HUES64 (cell line): ENCODE data around the gene KLHL20. TPM values are rescaled to one million over a fixed set of nuclear protein-coding genes. Genes with fewer than 3 reads are reported as not detected.
"Not testable (repeated sequence)": the region's sequence is repeated elsewhere in the genome, so short reads cannot be mapped to it uniquely, and the experiment has no call there.

Experiments
- H3K27ac ChIP-seq: 2 replicates; pipeline ENCODE4 v1.7.0; 2013; ENCODE audit warnings: low read depth, low read length, inconsistent platforms
- H3K27me3 ChIP-seq: 2 replicates; pipeline ENCODE4 v1.6.1; 2013; ENCODE audit warnings: mild to moderate bottlenecking, low read length; ENCODE audit not compliant: insufficient read depth
- H3K36me3 ChIP-seq: 2 replicates; pipeline ENCODE4 v1.6.1; 2013; ENCODE audit warnings: mild to moderate bottlenecking, low read length; ENCODE audit not compliant: insufficient read depth
- H3K4me1 ChIP-seq: 2 replicates; pipeline ENCODE4 v1.6.1; 2013; ENCODE audit warnings: mild to moderate bottlenecking, low read length, moderate library complexity; ENCODE audit not compliant: insufficient read depth
- H3K4me3 ChIP-seq: 2 replicates; pipeline ENCODE4 v1.5.1; 2013; ENCODE audit warnings: mild to moderate bottlenecking, low read length, moderate library complexity
- H3K9ac ChIP-seq: 2 replicates; pipeline ENCODE4 v1.6.1; 2013; ENCODE audit warnings: mild to moderate bottlenecking, low read depth, low read length
- H3K9me3 ChIP-seq: 2 replicates; pipeline ENCODE4 v1.6.1; 2013; ENCODE audit warnings: low read depth, low read length; ENCODE audit not compliant: insufficient read depth
- WGBS: fragments of 150-250, 120-280 bp; methylation state at CpG from one replicate; pipeline ENCODE4 v1.1.7; 2013; ENCODE audit warnings: missing lambda C conversion rate; 5-methylcytosine and 5-hydroxymethylcytosine counted together
- polyA plus RNA-seq, 2 experiments: library from polyadenylated mRNA; stranded (reverse); fragments of 50-300 nt; gene quantifications; one replicate each; pipeline ENCODE4 v1.2.3, GENCODE V29; 2013

The KLHL20 gene, protein sequence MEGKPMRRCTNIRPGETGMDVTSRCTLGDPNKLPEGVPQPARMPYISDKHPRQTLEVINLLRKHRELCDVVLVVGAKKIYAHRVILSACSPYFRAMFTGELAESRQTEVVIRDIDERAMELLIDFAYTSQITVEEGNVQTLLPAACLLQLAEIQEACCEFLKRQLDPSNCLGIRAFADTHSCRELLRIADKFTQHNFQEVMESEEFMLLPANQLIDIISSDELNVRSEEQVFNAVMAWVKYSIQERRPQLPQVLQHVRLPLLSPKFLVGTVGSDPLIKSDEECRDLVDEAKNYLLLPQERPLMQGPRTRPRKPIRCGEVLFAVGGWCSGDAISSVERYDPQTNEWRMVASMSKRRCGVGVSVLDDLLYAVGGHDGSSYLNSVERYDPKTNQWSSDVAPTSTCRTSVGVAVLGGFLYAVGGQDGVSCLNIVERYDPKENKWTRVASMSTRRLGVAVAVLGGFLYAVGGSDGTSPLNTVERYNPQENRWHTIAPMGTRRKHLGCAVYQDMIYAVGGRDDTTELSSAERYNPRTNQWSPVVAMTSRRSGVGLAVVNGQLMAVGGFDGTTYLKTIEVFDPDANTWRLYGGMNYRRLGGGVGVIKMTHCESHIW
- 8.9 TPM for polyA plus RNA-seq (2013, experiment 1 of 2)
- 8.1 TPM for polyA plus RNA-seq (2013, experiment 2 of 2)

- peak within 1 kb of the TSS; percentile 81 for H3K9ac ChIP-seq
- peaks cover 2% of the 10 kb centered on the region; the same call in 1 of the 2 replicates for H3K9me3 ChIP-seq
- peaks cover 10% of the 10 kb centered on the region; the same call in 1 of the 2 replicates for H3K4me1 ChIP-seq
- H3K27me3 ChIP-seq, result peaks cover 35% of the 10 kb centered on the region
- peak within 1 kb of the TSS; percentile 4; the same call in 1 of the 2 replicates for H3K27ac ChIP-seq
- no peaks in the 10 kb centered on the region for H3K36me3 ChIP-seq
- peak within 1 kb of the TSS; percentile 93 for H3K4me3 ChIP-seq
- 2% methylated on average over 43 of the region's 43 CpGs for WGBS
These were observed at the start of gene KLHL20 for GRCh38 chr1:173714759-173715537. TSS of gene KLHL20 (plus strand) at chr1:173714981. CDS start at chr1:173716044, 1,063 bp downstream.

DNA sequence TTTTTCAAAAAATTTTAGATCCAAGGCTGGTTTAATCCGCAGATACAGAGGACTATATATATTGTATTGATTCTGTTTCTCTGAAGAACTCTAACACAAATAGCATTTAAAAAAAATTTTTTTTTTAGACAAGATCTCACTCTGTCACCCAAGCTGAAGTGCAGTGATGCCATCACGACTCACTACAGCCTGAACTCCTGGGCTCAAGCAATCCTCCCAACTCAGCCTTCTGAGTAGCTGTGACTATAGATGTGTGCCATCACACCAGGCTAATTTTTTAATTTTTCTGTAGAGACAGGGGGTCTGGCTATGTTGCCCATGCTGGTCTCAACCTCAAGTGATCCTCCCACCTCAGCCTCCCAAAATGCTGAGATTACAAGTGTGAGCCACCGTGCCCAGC is 48.1 kb upstream of the KLHL20 start:
- no peaks in the 10 kb centered on the region for H3K36me3 ChIP-seq
- 98% methylated on average over 2 of the region's 3 CpGs for WGBS
- H3K4me3 ChIP-seq, result no peak overlapping the region
- H3K9ac ChIP-seq, result no peak overlapping the region
- peaks cover 10% of the 10 kb centered on the region for H3K4me1 ChIP-seq
- H3K27ac ChIP-seq, result no peak overlapping the region
- peaks cover 10% of the 10 kb centered on the region; the same call in 1 of the 2 replicates for H3K27me3 ChIP-seq
- H3K9me3 ChIP-seq, result no peaks in the 10 kb centered on the region

DNA sequence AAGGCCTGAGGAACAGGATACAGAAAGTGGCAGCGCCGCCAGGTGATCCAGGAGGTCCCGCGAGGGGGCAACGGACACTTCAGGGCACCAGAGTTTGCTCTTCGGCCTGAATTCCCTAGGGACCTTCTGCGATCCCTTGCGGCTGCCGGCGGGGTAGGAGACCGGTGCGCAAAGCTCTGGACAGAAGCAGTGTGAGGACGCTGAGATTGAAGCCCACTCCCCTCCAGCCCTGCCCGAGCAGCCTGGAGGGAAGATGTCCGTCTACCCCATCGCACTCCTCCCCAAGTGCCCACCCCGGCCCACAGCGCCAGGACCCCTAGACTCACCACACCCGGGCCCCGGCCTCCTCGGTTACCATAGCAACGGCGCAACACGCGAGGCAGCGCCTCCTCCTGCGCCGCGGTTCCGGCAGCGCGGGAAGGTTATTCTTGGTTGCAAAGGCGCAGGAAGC is 45.3 kb upstream of the KLHL20 start, which contains the start of gene ANKRD45:
TSS of gene ANKRD45 (minus strand) at position 361 of the 451 bp plus-strand sequence. CDS start 10,433 bp downstream, outside the sequence.
- peak within 1 kb of the TSS; percentile 65 for H3K4me3 ChIP-seq
- 2% methylated on average over 33 of the region's 33 CpGs for WGBS

DNA sequence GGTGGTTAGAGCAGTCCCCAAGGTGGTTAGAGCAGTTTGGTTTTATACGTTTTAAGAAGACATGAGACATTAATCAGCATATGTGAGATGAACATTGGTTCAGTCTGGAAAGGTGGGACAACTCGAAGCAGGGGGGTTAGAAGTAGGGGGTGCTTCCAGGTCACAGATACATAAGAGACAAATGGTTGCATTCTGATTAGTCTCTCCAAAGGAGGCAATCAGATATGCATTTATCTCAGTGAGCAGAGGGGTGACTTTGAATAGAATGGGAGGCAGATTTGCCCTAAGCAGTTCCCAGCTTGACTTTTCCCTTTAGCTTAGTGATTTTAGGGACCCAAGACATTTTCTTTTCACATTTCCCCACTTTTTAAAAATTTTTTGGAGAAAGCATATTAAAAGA is 40.3 kb upstream of the KLHL20 start:
- H3K4me1 ChIP-seq, H3K27me3 ChIP-seq, H3K9me3 ChIP-seq, H3K36me3 ChIP-seq, H3K4me3 ChIP-seq, H3K27ac ChIP-seq, H3K9ac ChIP-seq: not testable (repeated sequence)
- WGBS, result 93% methylated on average over 2 of the region's 2 CpGs

More for the DNA sequence above, 45.3 kb upstream of the KLHL20 start, which contains the start of gene ANKRD45:
- no peaks in the 10 kb centered on the region for H3K9me3 ChIP-seq
- H3K27ac ChIP-seq, result no peak within 1 kb of the TSS
- peak within 1 kb of the TSS; percentile 57 for H3K9ac ChIP-seq
- H3K36me3 ChIP-seq, result no peaks in the 10 kb centered on the region
- H3K27me3 ChIP-seq, result peaks cover 10% of the 10 kb centered on the region; the same call in 1 of the 2 replicates
- H3K4me1 ChIP-seq, result peaks cover 10% of the 10 kb centered on the region

GRCh38 chr1:173680152-173680551 is 34.6 kb upstream of the KLHL20 start:
- not testable (repeated sequence) for H3K9me3 ChIP-seq, H3K4me3 ChIP-seq, H3K27ac ChIP-seq, H3K36me3 ChIP-seq, H3K9ac ChIP-seq, H3K27me3 ChIP-seq
- peaks cover 15% of the 10 kb centered on the region for H3K4me1 ChIP-seq
- 98% methylated on average over 5 of the region's 5 CpGs for WGBS

DNA sequence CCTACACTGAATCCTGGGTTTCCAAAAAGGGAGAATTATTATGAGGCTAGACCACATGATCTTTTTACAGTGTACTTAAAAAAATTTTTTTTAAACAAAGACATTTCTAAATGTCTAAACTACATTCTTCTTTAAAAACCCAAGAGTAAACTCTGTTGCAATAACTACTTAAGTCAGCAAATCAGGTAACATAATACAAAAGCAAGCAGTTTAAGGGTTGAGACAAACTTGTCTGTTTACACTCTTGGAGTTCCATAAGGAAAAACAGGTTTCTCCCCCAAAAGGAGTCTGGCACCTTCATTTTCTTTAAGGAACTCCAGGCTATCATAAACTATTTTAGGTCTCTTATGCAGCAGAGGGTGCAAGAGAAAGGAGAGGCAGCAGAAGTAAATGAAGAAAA is 32.6 kb upstream of the KLHL20 start:
- no peak overlapping the region for H3K4me3 ChIP-seq
- peaks cover 21% of the 10 kb centered on the region for H3K4me1 ChIP-seq
- no peaks in the 10 kb centered on the region for H3K9me3 ChIP-seq
- H3K27me3 ChIP-seq, result no peaks in the 10 kb centered on the region
- H3K27ac ChIP-seq, result no peak overlapping the region; the same call in 1 of the 2 replicates
- peak overlapping the region; percentile 52 for H3K9ac ChIP-seq
- H3K36me3 ChIP-seq, result no peaks in the 10 kb centered on the region

- not testable (repeated sequence) for H3K27ac ChIP-seq, H3K27me3 ChIP-seq, H3K36me3 ChIP-seq, H3K9me3 ChIP-seq, H3K9ac ChIP-seq, H3K4me3 ChIP-seq
- H3K4me1 ChIP-seq, result peaks cover 32% of the 10 kb centered on the region
- 89% methylated on average over 4 of the region's 4 CpGs for WGBS
These were observed 30.9 kb upstream of the KLHL20 start for GRCh38 chr1:173683838-173684237.

GRCh38 chr1:173685121-173685520 is 29.7 kb upstream of the KLHL20 start:
- H3K4me3 ChIP-seq, H3K27ac ChIP-seq, H3K27me3 ChIP-seq, H3K9me3 ChIP-seq, H3K9ac ChIP-seq, H3K36me3 ChIP-seq: not testable (repeated sequence)
- WGBS, result 90% methylated on average over 3 of the region's 3 CpGs
- peaks cover 32% of the 10 kb centered on the region for H3K4me1 ChIP-seq

DNA sequence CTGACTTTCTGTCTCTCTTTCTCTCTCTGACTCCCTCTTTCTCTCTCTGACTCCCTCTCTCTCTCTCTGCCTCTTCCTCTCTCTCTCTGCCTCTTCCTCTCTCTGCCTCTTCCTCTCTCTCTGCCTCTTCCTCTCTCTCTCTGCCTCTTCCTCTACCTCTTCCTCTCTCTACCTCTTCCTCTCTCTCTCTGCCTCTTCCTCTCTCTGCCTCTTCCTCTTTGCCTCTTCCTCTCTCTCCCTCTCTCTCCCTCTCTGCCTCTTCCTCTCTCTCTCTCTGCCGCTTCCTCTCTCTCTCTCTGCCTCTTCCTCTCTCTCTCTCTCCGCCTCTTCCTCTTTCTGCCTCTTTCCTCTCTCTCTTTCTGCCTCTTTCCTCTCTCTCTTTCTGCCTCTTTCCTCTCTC is 26.5 kb upstream of the KLHL20 start:
- Histone ChIP-seq H3K27ac (no peak overlapping the region), H3K27me3 (no peaks in the 10 kb centered on the region), H3K4me3 (no peak overlapping the region), H3K36me3 (no peaks in the 10 kb centered on the region), H3K9ac (no peak overlapping the region), H3K4me1 (peaks cover 18% of the 10 kb centered on the region), H3K9me3 (peaks cover 7% of the 10 kb centered on the region; the same call in 1 of the 2 replicates)
- WGBS, result 82% methylated on average over 2 of the region's 2 CpGs

GRCh38 chr1:173693238-173693637 is 21.5 kb upstream of the KLHL20 start:
- H3K36me3 ChIP-seq, result no peaks in the 10 kb centered on the region
- peaks cover 7% of the 10 kb centered on the region; the same call in 1 of the 2 replicates for H3K9me3 ChIP-seq
- no peak overlapping the region for H3K9ac ChIP-seq
- H3K4me1 ChIP-seq, result peaks cover 1% of the 10 kb centered on the region; the same call in 1 of the 2 replicates
- no peak overlapping the region for H3K4me3 ChIP-seq
- H3K27me3 ChIP-seq, result no peaks in the 10 kb centered on the region
- no peak overlapping the region for H3K27ac ChIP-seq

- H3K36me3 ChIP-seq, H3K27ac ChIP-seq, H3K4me1 ChIP-seq, H3K4me3 ChIP-seq, H3K9ac ChIP-seq, H3K9me3 ChIP-seq, H3K27me3 ChIP-seq: not testable (repeated sequence)
- 95% methylated on average over 6 of the region's 6 CpGs for WGBS
These were observed 13.5 kb upstream of the KLHL20 start for GRCh38 chr1:173701299-173701698.
